Bronchial epithelial cell (primary cell): ENCODE results near the gene FBXO11. TPM values are rescaled to one million over a fixed set of nuclear protein-coding genes. Genes with fewer than 3 reads are reported as not detected.

Experiments used
- DNase-seq: peaks from one replicate; pipeline ENCODE4 v3.0.0-alpha.2; 2010; ENCODE audit warnings: low read depth
- FAIRE-seq: peaks from 2 replicates; lab custom pipeline; 2011; peaks lifted over from hg19 to GRCh38; lab: Jason Lieb, UNC
- H3K27me3 ChIP-seq: 2 replicates; pipeline ENCODE4 v1.5.1; 2011; ENCODE audit warnings: low read length; ENCODE audit not compliant: control insufficient read depth, insufficient read depth
- H3K36me3 ChIP-seq: 2 replicates; pipeline ENCODE4 v1.5.1; 2011; ENCODE audit warnings: low read length; ENCODE audit not compliant: control insufficient read depth, insufficient read depth
- H3K4me3 ChIP-seq: 2 replicates; pipeline ENCODE4 v1.5.1; 2011; ENCODE audit warnings: mild to moderate bottlenecking, low read depth, low read length, control low read depth
- CTCF ChIP-seq: IDR thresholded peaks from 2 replicates; pipeline ENCODE4 v1.5.1; 2011; ENCODE audit warnings: mild to moderate bottlenecking, moderate library complexity, low read length, control low read depth, inconsistent platforms; ENCODE audit not compliant: insufficient read depth, severe bottlenecking
- total RNA-seq: library from RNA; depleted of rRNA; stranded (reverse); fragments of >200 nt; gene quantifications from 2 replicates; pipeline ENCODE4 v1.2.1, GENCODE V29; 2014

Gene FBXO11
- total RNA-seq, 1 donor from 2014 or later: 39.8 TPM

GRCh38 chr2:47808614-47809013, 97.7 kb downstream of the FBXO11 start:
- DNase-seq (no peak), FAIRE-seq (no peak)
- no peak for TF ChIP-seq CTCF
- Histone ChIP-seq H3K27me3 (no peaks in the 10 kb centered on the region), H3K4me3 (no peak overlapping the region), H3K36me3 (peaks cover 12% of the 10 kb centered on the region)

DNA sequence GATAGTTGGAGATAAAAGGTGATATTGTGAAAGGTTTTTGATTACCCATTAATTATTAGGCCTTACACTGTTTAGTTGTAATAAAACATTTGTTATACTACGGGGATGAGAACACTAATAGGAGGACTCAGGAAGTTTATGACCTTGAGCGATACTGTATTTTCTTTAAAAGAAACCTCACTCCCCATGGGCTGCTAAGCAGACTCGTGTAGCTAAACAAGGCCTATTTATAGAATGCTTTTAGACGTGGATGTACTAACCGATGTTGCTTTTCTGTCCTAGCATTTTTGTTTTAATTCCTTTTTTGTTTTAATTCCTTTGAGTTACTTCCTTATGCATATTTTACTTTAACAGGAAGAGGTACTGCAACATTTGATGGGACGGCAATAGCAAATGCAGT, 100.4 kb downstream of the FBXO11 start:
- no peak for FAIRE-seq
- peaks cover 13% of the 10 kb centered on the region for H3K36me3 ChIP-seq
- no peak for TF ChIP-seq CTCF

GRCh38 chr2:47803770-47804169, 102.5 kb downstream of the FBXO11 start:
- DNase-seq: no peak
- H3K36me3 ChIP-seq: peaks cover 17% of the 10 kb centered on the region
- no peak for FAIRE-seq
- TF ChIP-seq CTCF: no peak
- H3K27me3 ChIP-seq: no peaks in the 10 kb centered on the region
- H3K4me3 ChIP-seq: no peak overlapping the region

More for the DNA sequence above, 100.4 kb downstream of the FBXO11 start:
- H3K4me3 ChIP-seq: no peak overlapping the region
- no peak for DNase-seq
- no peaks in the 10 kb centered on the region for H3K27me3 ChIP-seq

DNA sequence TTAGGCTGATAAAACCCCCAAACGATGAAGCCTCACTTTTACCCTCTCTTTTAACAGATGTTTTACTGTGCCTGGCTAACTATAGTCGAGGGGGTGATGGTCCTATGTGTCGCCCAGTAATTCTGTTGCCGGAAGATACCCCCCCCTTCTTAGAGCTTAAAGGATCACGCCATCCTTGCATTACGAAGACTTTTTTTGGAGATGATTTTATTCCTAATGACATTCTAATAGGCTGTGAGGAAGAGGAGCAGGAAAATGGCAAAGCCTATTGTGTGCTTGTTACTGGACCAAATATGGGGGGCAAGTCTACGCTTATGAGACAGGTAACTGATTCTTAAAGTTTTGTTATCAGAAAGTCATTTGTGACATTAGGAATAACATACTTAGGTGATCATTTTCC, 102.9 kb downstream of the FBXO11 start:
- no peak for TF ChIP-seq CTCF
- no peak for FAIRE-seq

GRCh38 chr2:47801118-47801517, 105.2 kb downstream of the FBXO11 start:
- H3K36me3 ChIP-seq: peaks cover 18% of the 10 kb centered on the region
- DNase-seq (no peak), FAIRE-seq (no peak)
- no peak for TF ChIP-seq CTCF
- no peaks in the 10 kb centered on the region for H3K27me3 ChIP-seq
- H3K4me3 ChIP-seq: no peak overlapping the region

More for the DNA sequence above, 102.9 kb downstream of the FBXO11 start:
- no peaks in the 10 kb centered on the region for H3K27me3 ChIP-seq
- no peak for DNase-seq
- peaks cover 17% of the 10 kb centered on the region for H3K36me3 ChIP-seq
- no peak overlapping the region for H3K4me3 ChIP-seq

GRCh38 chr2:47799031-47799609, 107.2 kb downstream of the FBXO11 start:
- DNase-seq: no peak

More at GRCh38 chr2:47799031-47799609, 107.2 kb downstream of the FBXO11 start:
- FAIRE-seq: no peak
- Histone ChIP-seq H3K4me3 (no peak overlapping the region), H3K36me3 (peaks cover 16% of the 10 kb centered on the region), H3K27me3 (no peaks in the 10 kb centered on the region)
- no peak for TF ChIP-seq CTCF
